RKO (cell line): ENCODE results near the gene ARL3.

Source experiments
- DNase-seq: peaks from one replicate; pipeline ENCODE4 v3.0.0-alpha.2; 2016; ENCODE audit warnings: low spot score

ARL3 gene

GRCh38 chr10:102650655-102651454 is 63.3 kb downstream of the ARL3 start:
- no peak for DNase-seq

DNA sequence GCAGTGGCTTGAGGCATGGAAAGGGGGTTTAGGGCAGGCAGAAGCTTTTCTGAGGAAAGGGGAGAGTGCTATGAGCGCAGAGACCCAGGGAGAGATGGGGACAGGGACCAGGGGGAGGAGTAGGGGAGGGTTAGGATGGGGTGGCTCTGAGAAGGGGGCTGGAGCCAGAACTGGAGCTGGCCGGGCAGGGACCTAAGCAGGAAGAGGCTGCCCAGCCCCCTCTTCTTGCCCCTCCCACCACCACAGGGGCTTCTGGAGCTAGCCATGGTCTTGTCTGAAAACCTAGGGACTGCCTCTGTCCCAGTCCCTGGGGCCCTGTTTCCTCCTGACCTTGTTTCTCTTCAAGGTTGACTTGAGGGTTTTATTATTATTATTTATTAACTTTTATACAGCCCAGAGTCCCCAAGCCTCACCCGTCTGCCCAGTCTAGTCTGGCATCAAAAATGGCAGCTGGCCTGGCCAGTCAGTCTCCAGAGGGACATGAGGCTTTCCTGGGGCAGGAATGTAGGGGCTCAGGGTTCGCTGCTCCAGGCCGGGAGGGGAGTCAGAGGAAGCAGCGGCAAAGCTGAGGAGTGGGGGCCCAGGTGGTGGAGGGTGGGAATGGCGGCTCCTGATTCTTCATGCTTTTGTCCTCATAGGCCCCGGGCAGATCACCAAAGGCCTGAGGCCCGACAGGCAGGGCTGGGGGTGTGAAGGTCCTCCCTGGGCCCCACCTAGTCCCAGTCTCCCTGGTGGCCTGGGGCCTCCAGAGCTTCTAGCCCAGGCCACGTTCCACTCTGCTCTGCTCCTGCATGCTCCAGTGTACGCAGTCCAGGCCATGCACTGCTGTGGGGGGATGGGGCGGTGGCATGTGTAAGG is 64.2 kb downstream of the ARL3 start:
- DNase-seq = no peak

- DNase-seq = no peak
Measured at GRCh38 chr10:102648889-102649796, 65.1 kb downstream of the ARL3 start.

GRCh38 chr10:102648269-102648888 is 65.8 kb downstream of the ARL3 start:
- DNase-seq = no peak

GRCh38 chr10:102647443-102648268 is 66.5 kb downstream of the ARL3 start:
- no peak for DNase-seq

- DNase-seq = no peak
Measured at GRCh38 chr10:102646610-102647442, 67.4 kb downstream of the ARL3 start.

GRCh38 chr10:102645741-102646609 is 68.2 kb downstream of the ARL3 start:
- peak; percentile 96 for DNase-seq

GRCh38 chr10:102645388-102645740 is 68.8 kb downstream of the ARL3 start:
- peak; percentile 85 for DNase-seq

- peak; percentile 92 for DNase-seq
Measured at GRCh38 chr10:102644646-102645387, 69.4 kb downstream of the ARL3 start.

DNA sequence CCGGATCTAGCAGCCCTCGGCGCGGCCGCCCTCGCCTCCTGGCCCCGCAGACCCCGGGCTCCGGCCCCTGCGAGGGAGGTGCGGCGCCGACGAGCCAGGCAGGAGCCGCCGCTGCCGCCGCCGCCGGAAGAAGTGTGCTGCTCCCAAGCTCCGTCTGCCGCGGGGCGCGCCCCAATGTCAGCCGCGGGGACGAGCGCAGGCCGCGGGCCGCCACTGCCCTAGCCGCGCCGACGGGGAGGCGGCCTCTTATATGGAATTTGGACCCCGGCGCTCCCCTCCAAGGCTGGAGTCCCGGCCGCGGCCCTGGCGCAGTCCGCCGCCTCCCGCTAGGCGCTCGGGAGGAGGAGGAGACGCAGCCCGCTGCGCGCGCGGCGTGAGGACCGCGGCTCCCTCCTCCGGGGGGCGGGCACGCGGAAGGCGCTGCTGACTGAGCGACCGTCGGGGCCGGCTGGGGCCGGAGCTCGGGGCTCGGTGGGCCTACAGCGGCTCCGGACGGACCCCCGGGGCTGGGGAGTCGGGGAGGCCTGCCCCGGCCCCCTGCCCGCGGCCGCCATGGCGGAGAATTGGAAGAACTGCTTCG is 70.0 kb downstream of the ARL3 start, which contains the start of gene TRIM8:
Gene TRIM8 (plus strand): TSS at position 414 of the 580 bp plus-strand sequence. CDS start 139 bp downstream, at position 553.
- DNase-seq = peak; percentile 59

GRCh38 chr10:102643336-102644065 is 70.7 kb downstream of the ARL3 start:
- peak; percentile 73 for DNase-seq

DNA sequence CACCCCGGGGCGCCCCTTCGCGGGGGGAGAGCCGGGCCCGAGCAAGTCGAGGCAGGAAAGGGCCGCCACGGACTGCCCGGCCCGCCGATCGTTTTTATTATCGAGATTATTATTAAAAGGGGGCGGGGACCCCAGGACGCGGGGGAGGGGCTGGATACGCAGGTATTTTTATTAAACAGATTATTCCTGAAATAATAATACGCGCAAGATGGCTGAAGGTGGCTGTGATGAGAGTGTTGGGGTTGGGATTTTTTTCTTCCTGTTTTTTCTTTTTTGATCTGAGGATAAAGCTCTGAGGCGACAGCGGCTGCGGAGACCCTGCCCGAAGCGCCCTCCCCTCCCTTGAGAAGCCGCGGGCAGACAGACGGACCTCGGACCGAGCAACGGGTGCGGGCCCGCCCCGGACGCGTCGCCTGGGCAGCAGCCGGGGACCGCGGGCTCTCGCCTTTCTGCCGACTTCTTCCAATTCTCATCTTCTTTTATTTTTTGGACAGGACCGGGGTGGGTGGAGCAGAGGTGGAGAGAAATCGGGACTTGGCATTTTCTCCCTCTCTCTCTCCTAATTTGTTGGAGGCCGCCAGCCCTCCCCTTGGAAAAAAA is 71.4 kb downstream of the ARL3 start:
- peak; percentile 46 for DNase-seq

DNA sequence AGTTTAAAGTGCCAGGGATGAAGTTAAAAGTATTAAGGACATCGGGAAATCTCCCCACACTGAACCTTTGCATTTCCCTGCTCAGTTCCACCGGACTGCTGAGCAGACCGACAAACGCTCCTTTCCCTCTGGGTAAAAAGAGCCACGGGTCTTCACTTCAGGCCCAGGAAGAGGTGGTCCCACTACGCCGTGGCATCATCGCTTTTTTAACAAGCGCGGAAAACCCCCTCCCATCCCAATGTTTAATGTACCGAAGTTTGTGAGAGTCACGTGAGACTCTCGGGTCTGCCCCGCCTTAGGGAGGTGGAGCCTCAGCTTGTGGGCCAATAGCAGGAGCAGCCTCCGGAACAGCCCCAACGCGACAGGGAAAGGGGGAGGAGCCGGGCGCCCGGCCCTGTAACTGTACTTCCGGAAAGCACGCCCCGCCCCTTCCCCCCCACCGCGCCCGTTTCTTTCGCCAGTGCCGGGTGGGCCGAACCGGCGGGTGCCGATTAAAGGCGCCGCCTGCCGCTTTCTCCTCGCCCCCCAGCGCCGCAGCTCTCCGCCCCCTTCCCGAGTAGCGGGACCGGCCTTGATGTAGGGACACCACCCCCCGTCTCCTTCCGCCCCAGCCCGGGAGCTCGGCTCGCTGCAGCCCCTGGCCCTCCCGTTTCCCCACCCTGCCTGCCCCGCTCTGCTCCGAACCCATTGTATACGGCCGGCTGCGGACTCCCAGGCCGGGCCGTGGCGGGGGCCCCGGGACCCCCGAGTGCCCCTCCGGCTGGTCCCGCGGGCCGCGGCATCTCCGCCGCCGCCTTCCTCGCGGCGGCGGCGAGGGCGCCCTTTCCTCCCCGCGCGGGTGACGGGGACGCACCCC is 72.1 kb downstream of the ARL3 start:
- peak; percentile 98 for DNase-seq

DNA sequence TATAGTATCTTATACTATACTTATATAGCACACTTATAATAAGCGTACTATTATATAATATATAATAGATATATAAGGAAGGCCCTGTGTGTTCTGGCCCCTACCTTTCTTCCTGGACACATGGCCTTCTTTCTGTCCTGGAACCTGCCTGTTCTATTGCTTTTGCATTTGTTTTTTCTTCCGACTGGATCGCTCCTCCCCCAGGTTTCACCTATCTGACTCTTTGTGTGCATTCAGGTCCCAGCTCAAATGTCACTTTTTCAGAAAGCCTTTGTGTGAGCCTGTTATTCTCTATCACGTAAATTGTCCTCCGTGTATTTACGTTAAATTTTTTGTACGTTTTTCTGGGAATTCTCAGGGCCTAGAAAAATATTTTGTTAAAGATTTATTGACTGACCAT is 72.8 kb downstream of the ARL3 start:
- peak; percentile 13 for DNase-seq

DNA sequence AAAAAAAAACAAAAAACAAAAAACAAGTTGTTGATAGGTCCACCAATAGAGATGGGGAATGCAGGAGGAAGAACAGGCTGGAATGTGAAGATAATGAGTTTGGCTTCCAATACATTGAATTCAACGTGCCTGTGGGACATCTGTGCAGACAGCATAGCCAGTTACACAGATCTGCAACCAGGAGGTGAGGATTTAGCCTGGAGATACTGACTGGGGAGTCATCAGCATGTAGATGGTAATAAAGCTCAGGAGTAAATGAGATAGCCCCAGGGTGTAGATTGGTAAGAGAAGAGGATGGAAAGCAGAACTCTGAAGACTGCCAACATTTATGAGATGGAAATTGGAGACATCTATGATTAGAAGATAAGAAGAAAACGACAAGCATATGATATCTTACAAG is 74.7 kb downstream of the ARL3 start:
- DNase-seq = no peak

DNA sequence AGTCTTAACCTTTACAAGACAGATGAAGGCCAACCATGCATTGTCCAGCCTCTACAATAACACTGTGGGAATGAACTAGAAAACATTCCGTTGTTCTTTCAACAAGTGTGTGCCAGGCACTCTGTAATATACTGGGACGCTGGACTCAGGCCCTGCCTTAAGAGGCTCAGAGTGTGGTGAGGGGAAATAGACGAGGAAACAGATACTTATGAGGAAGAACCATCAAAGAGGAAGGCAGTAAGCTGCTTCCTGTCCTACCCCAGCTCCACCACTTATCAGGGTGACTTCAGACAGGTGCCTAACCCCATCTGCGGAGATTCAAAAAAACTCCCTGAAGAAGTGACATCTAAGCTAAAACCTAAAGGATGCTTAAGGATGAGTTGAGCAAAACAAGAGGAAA is 78.8 kb downstream of the ARL3 start:
- no peak for DNase-seq
